GM12801 (cell line): ENCODE measurements around the gene TTLL4.

Experiments
- CTCF ChIP-seq: IDR thresholded peaks from one replicate; pipeline ENCODE4 v1.5.1; 2011; ENCODE audit warnings: control low read depth; ENCODE audit not compliant: insufficient read length; ENCODE audit errors: extremely low read depth

The TTLL4 gene

GRCh38 chr2:218679119-218679518 is 31.5 kb upstream of the TTLL4 start:
- no peak for TF ChIP-seq CTCF

DNA sequence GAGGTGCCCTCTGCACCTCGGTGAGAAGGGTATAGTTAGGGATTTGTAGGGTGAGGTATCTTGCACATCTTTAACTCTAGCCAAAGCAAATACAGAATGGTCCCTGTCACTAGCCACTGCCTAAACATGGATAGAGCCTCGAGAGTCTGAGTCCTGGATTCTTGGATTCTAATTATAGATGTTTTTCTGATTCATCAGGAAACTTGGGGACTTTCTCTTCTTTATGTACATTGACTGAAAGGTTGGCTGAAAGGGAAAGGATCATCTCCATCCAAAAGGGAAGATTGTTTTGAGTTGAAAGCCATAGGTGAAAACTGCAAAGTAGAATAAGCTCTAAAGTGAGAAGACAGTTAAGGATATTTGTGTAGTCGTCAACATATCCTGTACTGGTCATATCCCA is 30.6 kb upstream of the TTLL4 start:
- no peak for TF ChIP-seq CTCF

DNA sequence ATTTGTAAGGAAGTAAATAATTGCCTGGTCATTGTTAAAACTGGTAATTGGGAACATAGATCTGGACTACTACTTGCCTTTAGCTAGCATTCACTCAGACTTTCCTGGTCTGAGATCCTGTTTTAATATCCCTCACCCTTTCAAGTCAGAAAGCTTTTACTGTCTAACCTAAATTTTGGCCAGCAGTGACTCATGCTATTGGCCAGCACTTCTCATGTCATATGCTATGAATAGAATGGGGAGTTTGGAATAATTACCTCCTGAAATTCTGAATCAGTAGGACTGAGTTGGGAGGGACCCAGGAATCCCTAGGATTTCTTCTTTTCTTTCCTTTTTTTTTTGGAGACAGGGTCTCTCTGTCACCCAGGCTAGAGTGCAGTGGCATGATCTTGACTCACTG is 19.4 kb upstream of the TTLL4 start:
- no peak for TF ChIP-seq CTCF

DNA sequence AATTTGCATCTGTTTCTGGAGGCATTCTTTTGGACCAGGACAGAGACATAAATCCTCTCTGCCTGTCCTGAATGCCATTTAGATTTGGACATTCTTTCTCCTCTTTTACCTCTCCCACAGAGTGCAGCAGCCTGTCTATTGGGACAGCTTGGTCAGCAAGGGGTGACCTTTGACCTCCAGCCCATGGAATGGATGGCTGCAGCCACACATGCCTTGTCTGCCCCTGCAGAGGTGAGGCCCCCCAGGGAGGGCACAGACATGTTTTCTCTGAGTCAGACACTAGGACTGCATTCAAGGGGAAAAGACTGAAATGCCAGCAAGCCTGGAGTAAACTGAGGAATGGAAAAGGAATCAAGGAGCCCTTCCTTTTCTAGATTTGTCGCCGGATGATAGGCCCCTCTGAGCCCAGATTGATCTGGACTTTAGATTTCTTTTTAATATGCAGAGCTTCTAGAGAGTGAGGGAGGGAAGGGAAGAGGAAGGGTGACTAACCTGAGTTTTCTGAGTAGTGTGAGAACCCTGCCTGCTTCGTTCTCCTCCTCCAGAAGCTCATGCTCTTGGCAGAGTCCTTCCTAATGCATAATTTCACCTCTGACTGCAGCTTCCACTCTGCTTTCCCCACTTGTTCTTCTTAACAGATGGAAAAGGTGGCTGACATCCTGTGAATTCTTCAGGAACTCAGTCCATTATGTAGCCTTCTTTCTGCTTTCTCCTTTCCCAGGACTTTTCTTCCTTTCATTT is 16.1 kb upstream of the TTLL4 start:
- TF ChIP-seq CTCF = no peak

GRCh38 chr2:218698885-218699284 is 11.8 kb upstream of the TTLL4 start:
- no peak for TF ChIP-seq CTCF

- TF ChIP-seq CTCF = no peak
Observed at GRCh38 chr2:218701806-218702205, 8.8 kb upstream of the TTLL4 start.

- TF ChIP-seq CTCF = no peak
Observed at GRCh38 chr2:218703341-218703740, 7.3 kb upstream of the TTLL4 start.

- TF ChIP-seq CTCF = no peak
Observed at GRCh38 chr2:218708086-218708485, 2.5 kb upstream of the TTLL4 start.
